ENCODE results near the gene ST14.

Gene ST14

GRCh38 chr11:130216221-130216550 is 56.6 kb downstream of the ST14 start (continued):
- TF ChIP-seq PRDM2 (tag by site-specific recombination; IDR thresholded peaks at IDR 0.05; ENCODE audit: borderline replicate concordance) (no peak), ZNF416 (tag by site-specific recombination; IDR thresholded peaks at IDR 0.05) (no peak), ZNF10 (tag by site-specific recombination; IDR thresholded peaks at IDR 0.05) (no peak), KLF8 (tag by site-specific recombination; IDR thresholded peaks at IDR 0.05) (no peak), REST (tag by site-specific recombination; IDR thresholded peaks at IDR 0.05) (no peak)

GRCh38 chr11:130216591-130217132 is 57.1 kb downstream of the ST14 start:
- H3K27ac ChIP-seq (ENCODE audit: extremely low read depth, low read depth, low read length): no peak overlapping the region
- H3K4me1 ChIP-seq (ENCODE audit: control insufficient read depth, insufficient read depth, low read length): no peaks in the 10 kb centered on the region
- no peak overlapping the region for H3K4me3 ChIP-seq (ENCODE audit: low read depth, low read length)
- ChIA-PET POLR2A (no interaction called here), CTCF (interaction anchor here (0.6 to 1.3 kb wide), 3 partner anchors 230 to 646 kb away, joined by 3 to 4 read pairs (median 3); no protein-coding TSS in a partner anchor)
- no peaks in the 10 kb centered on the region for H3K9me3 ChIP-seq (ENCODE audit: control insufficient read depth, insufficient read depth, low read depth, low read length)
- TF ChIP-seq AEBP2 (tag by site-specific recombination; IDR thresholded peaks at IDR 0.05; ENCODE audit: borderline replicate concordance) (no peak), ZNF449 (tag by site-specific recombination; IDR thresholded peaks at IDR 0.05) (no peak), PRDM2 (tag by site-specific recombination; IDR thresholded peaks at IDR 0.05; ENCODE audit: borderline replicate concordance) (no peak), ZNF830 (tag by site-specific recombination; IDR thresholded peaks at IDR 0.05; ENCODE audit: low read depth) (no peak)
- no peaks in the 10 kb centered on the region for H3K36me3 ChIP-seq (ENCODE audit: control insufficient read depth in 2 of 2, insufficient read depth in 1 of 2, low read length in 2 of 2)
